ENCODE data around the gene NUDT4. TPM values are rescaled to one million over a fixed set of nuclear protein-coding genes. Genes with fewer than 3 reads are reported as not detected.
A peak's percentile ranks its signal among the peaks of the same experiment; 100 is the strongest.

The NUDT4 gene
- total RNA-seq, 2 experiments from 2014 or later: 26.4 to 32.4 TPM

- Histone ChIP-seq H3K4me1 (ENCODE audit: insufficient read depth, low read length, poor library complexity, severe bottlenecking) (peaks cover 22% of the 10 kb centered on the region), H2AFZ (ENCODE audit: low read length) (no peak overlapping the region), H3K4me3 (ENCODE audit: low read depth, low read length, poor library complexity, severe bottlenecking) (no peak overlapping the region), H3K9me2 (ENCODE audit: insufficient read depth, low read length) (no peaks in the 10 kb centered on the region), H3K27ac (ENCODE audit: low read depth, low read length, poor library complexity, severe bottlenecking) (no peak overlapping the region), H3K9me3 (ENCODE audit: low read length) (no peaks in the 10 kb centered on the region), H3K36me3 (ENCODE audit: insufficient read depth, low read length) (peaks cover 31% of the 10 kb centered on the region), H4K20me1 (ENCODE audit: insufficient read depth, low read length) (0 out of 2 replicates have a peak, but pooled peaks cover 5% of the 10 kb centered on the region), H3K4me2 (ENCODE audit: low read length) (no peak overlapping the region), H3K79me2 (ENCODE audit: insufficient read depth, low read depth, low read length) (peaks cover 55% of the 10 kb centered on the region; the same call in 1 of the 2 replicates)
- intact Hi-C loops (cut with micrococcal nuclease; ENCODE audit: unreplicated experiment): no loop called here
- POLR2A ChIA-PET: interaction anchor here (0.5 to 0.7 kb wide), 3 partner anchors 9 to 457 kb away, joined by 3 to 5 read pairs (median 3); no protein-coding TSS in a partner anchor
- no peak for DNase-seq (ENCODE audit: low spot score)
- CTCF ChIA-PET (ENCODE audit: unreplicated experiment): no interaction called here
- no peak for TF ChIP-seq EZH2phosphoT487 (IDR thresholded peaks at IDR 0.05; ENCODE audit: borderline replicate concordance, low read depth, low read length)
- TF ChIP-seq CTCF (conservative IDR thresholded peaks at IDR 0.05; ENCODE audit: low read length): no peak
- no TSS peak for BruUV-seq (replicated peaks)
Observed at GRCh38 chr12:93387780-93388179, 10.1 kb downstream of the NUDT4 start.

- peaks cover 23% of the 10 kb centered on the region for H3K36me3 ChIP-seq (ENCODE audit: insufficient read depth, low read length)
- H3K9me2 ChIP-seq (ENCODE audit: insufficient read depth, low read length): no peaks in the 10 kb centered on the region
- intact Hi-C loops (cut with micrococcal nuclease; ENCODE audit: unreplicated experiment): no loop called here
- CTCF ChIA-PET (ENCODE audit: unreplicated experiment): interaction anchor here (1.7 kb wide), 1 partner anchor 9 kb away, joined by 6 read pairs; no protein-coding TSS in a partner anchor
- 0 out of 2 replicates have a peak, but pooled peaks cover 5% of the 10 kb centered on the region for H4K20me1 ChIP-seq (ENCODE audit: insufficient read depth, low read length)
- BruUV-seq (replicated peaks): no TSS peak
- H3K4me1 ChIP-seq (ENCODE audit: insufficient read depth, low read length, poor library complexity, severe bottlenecking): peaks cover 29% of the 10 kb centered on the region
- H3K4me3 ChIP-seq (ENCODE audit: low read depth, low read length, poor library complexity, severe bottlenecking): no peak overlapping the region
- POLR2A ChIA-PET: interaction anchor here (1.0 kb wide), 1 partner anchor 402 kb away, joined by 3 read pairs; no protein-coding TSS in a partner anchor
- DNase-seq (ENCODE audit: low spot score): no peak
- no peaks in the 10 kb centered on the region for H3K9me3 ChIP-seq (ENCODE audit: low read length)
- H3K4me2 ChIP-seq (ENCODE audit: low read length): peak overlapping the region; percentile 32; the same call in 1 of the 2 replicates
- H2AFZ ChIP-seq (ENCODE audit: low read length): no peak overlapping the region
- peaks cover 49% of the 10 kb centered on the region; the same call in 1 of the 2 replicates for H3K79me2 ChIP-seq (ENCODE audit: insufficient read depth, low read depth, low read length)
- no peak for TF ChIP-seq EZH2phosphoT487 (IDR thresholded peaks at IDR 0.05; ENCODE audit: borderline replicate concordance, low read depth, low read length)
- TF ChIP-seq CTCF (conservative IDR thresholded peaks at IDR 0.05; ENCODE audit: low read length): no peak
- no peak overlapping the region for H3K27ac ChIP-seq (ENCODE audit: low read depth, low read length, poor library complexity, severe bottlenecking)
Observed at GRCh38 chr12:93390031-93390430, 12.3 kb downstream of the NUDT4 start.
